GM18507 (cell line): ENCODE data around the gene SART3.
"Not testable (repeated sequence)": the region's sequence is repeated elsewhere in the genome, so short reads cannot be mapped to it uniquely, and the experiment has no call there.

Source experiments
- DNase-seq: peaks from one replicate; pipeline ENCODE4 v3.0.0; 2011; ENCODE audit warnings: low read depth; ENCODE audit not compliant: insufficient read length; ENCODE audit errors: extremely low spot score
- FAIRE-seq: peaks from 2 replicates; lab custom pipeline; 2011; peaks lifted over from hg19 to GRCh38; lab: Jason Lieb, UNC

SART3 gene

GRCh38 chr12:108510836-108511235 lies 50.1 kb downstream of the SART3 start:
- no peak for FAIRE-seq

GRCh38 chr12:108509806-108510205 lies 51.2 kb downstream of the SART3 start:
- DNase-seq = no peak
- FAIRE-seq = no peak

More at GRCh38 chr12:108510836-108511235, 50.1 kb downstream of the SART3 start:
- no peak for DNase-seq

GRCh38 chr12:108507971-108508642 lies 52.9 kb downstream of the SART3 start:
- DNase-seq = no peak
- no peak for FAIRE-seq

GRCh38 chr12:108505129-108505528 lies 55.8 kb downstream of the SART3 start:
- DNase-seq (no peak), FAIRE-seq (no peak)

- no peak for FAIRE-seq
- DNase-seq = no peak
Measured at GRCh38 chr12:108502922-108503321, 58.1 kb downstream of the SART3 start.

GRCh38 chr12:108498136-108498535 lies 62.8 kb downstream of the SART3 start:
- no peak for FAIRE-seq
- no peak for DNase-seq

GRCh38 chr12:108495823-108496579 lies 65.0 kb downstream of the SART3 start:
- FAIRE-seq = no peak
- no peak for DNase-seq

- no peak for DNase-seq
Measured at GRCh38 chr12:108495054-108495453, 65.9 kb downstream of the SART3 start.

GRCh38 chr12:108491256-108491655 lies 69.7 kb downstream of the SART3 start:
- DNase-seq = no peak
- FAIRE-seq = no peak

More at GRCh38 chr12:108495054-108495453, 65.9 kb downstream of the SART3 start:
- FAIRE-seq = peak; percentile 81

- not testable (repeated sequence) for FAIRE-seq, DNase-seq
Measured at GRCh38 chr12:108487029-108487428, 73.9 kb downstream of the SART3 start.

GRCh38 chr12:108485371-108485770 lies 75.6 kb downstream of the SART3 start:
- FAIRE-seq, DNase-seq: not testable (repeated sequence)

- FAIRE-seq (no peak), DNase-seq (no peak)
Measured at GRCh38 chr12:108484845-108485244, 76.1 kb downstream of the SART3 start.

- DNase-seq (no peak), FAIRE-seq (no peak)
Measured at GRCh38 chr12:108484431-108484830, 76.5 kb downstream of the SART3 start.

- DNase-seq = no peak
Measured at GRCh38 chr12:108483213-108484059, 77.5 kb downstream of the SART3 start.

GRCh38 chr12:108482717-108483212 lies 78.2 kb downstream of the SART3 start:
- FAIRE-seq = no peak

More at GRCh38 chr12:108483213-108484059, 77.5 kb downstream of the SART3 start:
- no peak for FAIRE-seq

GRCh38 chr12:108479364-108480070 lies 81.5 kb downstream of the SART3 start:
- FAIRE-seq (no peak), DNase-seq (no peak)

More at GRCh38 chr12:108482717-108483212, 78.2 kb downstream of the SART3 start:
- DNase-seq = no peak

- no peak for DNase-seq
- FAIRE-seq = no peak
Measured at GRCh38 chr12:108478611-108479206, 82.3 kb downstream of the SART3 start.

GRCh38 chr12:108477881-108478259 lies 83.1 kb downstream of the SART3 start:
- DNase-seq (no peak), FAIRE-seq (no peak)
